Measurements from ENCODE around the gene AKNA.

- TF ChIP-seq EP300 (IDR thresholded peaks at IDR 0.05; ENCODE audit: low read depth) = no peak
- no peak for TF ChIP-seq CTCF (IDR thresholded peaks at IDR 0.05)
- TF ChIP-seq POLR2AphosphoS5 (IDR thresholded peaks at IDR 0.05) = no peak
Measured at GRCh38 chr9:114367366-114367765, 20.4 kb downstream of the AKNA start.
